ENCODE results near the gene DPYSL4.
"Not testable (repeated sequence)": the region's sequence is repeated elsewhere in the genome, so short reads cannot be mapped to it uniquely, and the experiment has no call there.

Gene DPYSL4

DNA sequence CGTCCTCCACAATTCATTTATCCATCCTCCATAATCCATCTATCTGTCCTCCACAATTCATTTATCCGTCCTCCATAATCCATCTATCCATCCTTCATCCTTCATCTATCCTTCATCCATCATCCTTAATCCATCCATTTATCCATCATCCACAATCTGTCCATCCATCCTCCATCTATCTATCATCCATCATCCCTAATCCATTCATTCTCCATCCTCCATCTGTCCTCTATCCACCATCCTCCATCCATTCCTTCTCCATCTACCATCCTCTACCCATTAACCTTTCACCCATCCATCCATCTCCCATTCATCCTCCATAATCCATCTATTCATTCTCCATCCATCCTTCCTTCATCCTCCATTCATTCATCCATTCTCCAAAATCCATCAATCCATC lies 36.0 kb upstream of the DPYSL4 start:
- no peak for DNase-seq

DNA sequence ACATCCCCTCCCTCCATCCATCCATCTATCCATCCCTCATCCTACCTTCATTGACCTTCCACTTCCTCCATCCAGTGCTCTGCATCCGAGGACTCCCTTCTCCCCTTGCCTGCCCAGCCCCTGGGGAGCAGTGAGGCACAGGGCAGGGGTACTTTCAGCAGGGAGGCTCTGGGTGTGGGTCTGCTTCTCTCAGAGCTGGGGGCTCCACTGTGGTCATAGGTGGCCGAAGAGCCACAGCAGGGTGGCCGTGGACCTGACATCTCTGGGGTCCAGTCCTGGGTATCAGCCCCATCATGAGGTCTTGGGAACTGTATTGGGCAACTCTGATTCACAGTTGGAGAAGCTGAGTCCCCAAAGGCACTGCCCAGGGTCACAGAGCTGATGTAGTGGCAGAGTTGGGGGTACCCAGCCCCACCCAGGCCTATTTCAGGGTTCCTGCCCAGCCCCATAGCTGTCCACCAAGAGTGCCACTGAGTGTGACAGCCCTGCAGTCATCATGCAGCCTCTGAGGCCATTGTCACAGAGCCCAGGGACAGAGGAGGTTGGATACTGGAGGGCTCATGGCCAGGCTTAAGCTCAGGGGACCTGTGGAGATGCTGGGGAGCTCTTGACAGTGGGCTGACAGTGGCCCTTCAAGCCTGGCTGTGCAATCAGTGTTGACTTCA lies 35.3 kb upstream of the DPYSL4 start:
- no peak for DNase-seq

DNA sequence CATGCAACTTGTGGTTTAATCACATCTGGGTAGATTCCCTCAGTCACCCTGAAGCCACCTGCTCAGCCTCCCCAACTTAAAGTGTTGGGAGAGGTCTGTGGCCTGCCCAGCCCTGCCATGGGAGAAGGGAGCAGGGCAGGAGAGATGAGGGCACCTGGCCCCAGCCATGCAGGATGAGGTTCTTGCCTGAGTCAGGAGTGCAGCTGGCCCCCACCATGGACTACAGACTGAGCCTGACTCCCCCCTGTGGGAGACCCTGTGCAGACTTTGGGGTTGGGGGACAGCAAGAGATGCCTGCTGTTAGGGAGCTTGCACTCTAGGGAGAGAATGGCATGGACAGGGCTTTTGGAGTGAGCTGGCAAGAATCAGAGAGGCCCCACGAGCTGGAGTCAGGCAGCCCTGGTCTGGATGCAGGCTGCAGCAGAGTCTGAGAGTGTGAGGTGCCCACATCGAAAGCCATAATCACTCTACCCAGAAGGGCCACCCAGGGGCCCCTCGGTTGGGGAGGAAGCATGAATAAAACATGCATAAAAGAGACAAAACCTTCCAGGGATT lies 34.7 kb upstream of the DPYSL4 start:
- DNase-seq, result no peak

DNA sequence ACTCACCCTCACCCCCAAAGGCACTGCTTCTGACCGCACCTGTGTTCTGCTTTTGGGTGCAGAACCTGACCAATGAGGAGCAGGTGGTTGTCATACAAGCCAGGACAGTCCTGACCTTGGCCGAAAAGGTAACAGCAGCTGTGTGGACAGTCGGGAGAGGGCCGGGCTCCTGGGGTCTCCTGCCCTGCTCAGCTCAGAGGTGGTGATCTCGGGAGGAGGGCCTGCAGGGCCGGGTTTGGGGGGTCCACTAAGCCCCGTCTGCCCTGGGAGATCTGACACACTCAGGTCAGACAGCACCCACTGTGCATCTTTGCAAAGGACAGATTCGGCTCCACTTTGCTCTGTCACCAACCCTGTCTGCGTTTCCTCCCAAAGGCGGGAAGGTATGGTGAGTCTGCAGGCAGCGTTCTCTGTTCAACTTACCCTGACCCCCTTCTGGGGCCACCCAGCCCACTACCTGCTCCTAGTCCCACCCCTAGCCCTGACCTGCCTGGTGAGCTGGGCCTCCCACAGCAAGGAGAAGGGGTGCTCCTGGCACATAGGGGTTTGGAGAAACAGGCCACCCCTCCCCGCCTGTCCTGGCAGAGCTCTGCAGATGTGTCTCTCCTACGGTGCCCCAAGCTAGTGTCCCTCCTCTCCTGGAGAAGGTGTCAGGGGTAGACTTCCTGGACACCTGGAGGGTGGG lies 33.7 kb upstream of the DPYSL4 start:
- DNase-seq, result no peak

DNA sequence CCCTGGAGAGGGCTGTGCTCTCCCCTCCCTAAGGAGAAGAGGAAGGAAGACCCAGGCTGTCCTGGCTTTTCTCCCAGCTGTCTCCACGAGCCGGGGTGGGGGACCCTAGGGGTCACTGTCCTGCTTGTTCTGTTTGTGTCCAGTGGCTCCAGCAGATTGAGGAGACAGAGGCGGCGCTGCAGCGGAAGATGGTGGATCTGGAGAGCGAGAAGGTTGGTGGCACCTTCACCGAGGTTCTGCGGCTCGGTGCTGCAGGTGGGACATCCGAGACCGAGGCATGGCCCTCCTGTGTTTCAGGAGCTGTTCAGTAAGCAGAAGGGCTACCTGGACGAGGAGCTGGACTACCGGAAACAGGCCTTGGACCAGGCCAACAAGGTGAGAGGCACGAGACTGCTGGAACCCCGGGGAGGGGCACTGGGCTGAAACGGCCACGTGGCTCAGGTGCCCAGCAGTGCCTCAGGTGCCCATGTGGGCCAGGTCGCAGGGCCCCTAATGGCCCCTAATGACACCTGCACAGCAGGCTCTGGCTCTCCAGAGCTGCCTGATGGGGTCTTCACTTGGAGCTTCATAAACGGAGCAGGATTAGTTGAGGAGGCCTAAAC lies 33.0 kb upstream of the DPYSL4 start:
- DNase-seq, result no peak

DNA sequence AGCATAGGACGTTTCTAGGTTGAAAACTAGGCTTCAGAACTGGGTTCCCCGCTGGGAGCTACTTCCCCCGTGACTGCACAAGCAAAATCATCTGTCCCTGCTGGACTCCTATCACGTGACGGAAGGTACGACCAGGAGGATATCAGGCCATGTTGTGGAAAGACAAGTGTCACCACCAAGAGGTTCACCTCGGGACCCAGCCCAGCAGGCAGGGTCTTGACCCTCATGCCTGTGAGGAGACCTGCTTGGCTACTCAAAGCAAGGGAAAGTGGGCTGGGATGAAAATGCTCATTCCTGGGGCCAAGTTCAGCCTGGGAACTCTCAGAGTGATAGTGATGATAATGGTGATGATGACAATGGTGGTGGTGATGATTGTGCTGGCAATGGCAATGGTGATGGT lies 32.3 kb upstream of the DPYSL4 start:
- no peak for DNase-seq

DNA sequence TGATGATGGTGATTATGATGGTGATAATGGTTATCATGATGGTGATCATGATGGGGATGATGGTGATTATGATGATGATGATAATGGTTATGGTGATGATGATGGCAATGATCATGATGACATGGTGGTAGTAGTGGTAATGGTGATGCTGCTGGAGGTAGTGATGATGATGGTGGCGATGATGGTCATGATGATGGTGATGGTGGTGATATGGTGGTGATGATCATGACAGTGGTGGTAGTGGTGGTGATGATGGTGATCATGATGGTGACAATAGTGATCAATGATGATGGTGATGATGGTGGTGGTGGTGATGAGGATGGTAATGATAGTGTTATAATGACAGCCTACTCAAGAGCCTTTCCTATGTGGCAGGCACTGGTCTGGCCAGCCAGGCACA lies 31.8 kb upstream of the DPYSL4 start:
- DNase-seq, result no peak

DNA sequence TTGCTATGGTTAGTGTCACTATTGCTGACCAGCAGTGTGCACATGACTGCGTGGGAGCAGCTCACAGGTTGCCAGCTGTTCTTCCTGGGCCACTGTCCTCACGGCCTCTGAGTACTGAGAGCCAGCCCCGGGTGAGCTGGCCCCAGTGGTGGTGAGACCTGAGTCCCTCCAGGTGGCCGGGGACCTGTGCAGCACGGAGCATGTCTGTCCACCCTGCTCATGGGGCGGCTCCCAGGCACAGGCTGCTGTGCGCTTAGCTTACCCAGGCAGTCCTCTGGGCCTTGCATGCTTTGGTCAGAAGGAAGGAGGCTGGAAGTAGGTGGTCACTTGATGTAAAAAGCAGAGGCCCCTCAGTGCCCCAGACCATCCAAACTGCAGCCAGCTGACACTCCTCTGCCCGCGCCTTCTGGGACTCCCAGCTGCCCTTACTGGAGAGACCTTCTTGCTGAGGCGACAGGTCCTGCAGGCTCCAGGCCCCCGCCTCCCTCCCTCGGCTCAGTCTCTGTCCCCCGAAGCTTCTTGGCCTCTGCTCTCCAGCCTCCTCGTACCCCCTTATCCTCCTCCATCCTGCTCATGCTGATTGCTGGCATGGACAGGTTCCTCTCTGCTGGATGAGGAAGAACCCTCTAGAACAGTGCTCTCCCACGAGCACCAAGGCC lies 30.9 kb upstream of the DPYSL4 start:
- no peak for DNase-seq

DNA sequence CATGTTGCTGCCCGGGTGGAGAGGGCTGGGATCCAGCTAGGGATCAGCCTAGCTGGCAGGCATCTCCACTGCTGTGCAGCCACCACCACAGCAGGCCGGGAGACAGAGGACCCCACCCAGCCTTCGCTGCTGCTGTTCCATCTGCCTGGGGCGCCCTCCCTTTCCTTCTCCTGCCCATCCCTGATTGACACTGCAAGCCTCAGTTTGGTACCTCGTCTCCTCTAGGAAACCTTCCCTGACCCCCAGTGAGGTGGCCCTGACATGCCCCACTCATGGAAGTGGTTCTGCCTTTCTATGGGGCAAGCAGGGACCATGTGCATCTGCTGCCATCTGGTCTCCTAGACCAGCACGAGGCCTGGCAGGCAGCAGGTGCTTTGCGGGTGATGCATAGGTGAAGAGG lies 30.4 kb upstream of the DPYSL4 start:
- no peak for DNase-seq

DNA sequence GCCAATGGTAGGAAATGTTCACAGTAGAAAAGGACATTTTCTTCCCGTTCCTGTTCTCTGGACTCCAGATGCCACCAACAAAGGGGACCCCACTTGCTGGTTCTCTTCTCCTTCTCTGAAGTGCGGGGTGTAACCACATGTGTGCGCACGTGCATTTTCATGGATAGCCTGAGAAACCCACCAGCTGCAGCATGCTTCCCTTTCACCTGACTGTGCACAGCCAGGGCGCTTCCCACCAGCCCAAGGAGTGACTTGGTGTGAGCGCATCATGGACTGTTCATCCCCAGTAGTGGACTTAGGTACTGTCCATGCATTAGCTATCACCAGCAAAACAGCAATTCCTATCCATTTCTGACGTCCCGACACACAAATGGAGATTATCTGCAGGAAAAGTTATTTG lies 29.6 kb upstream of the DPYSL4 start:
- DNase-seq, result no peak

DNA sequence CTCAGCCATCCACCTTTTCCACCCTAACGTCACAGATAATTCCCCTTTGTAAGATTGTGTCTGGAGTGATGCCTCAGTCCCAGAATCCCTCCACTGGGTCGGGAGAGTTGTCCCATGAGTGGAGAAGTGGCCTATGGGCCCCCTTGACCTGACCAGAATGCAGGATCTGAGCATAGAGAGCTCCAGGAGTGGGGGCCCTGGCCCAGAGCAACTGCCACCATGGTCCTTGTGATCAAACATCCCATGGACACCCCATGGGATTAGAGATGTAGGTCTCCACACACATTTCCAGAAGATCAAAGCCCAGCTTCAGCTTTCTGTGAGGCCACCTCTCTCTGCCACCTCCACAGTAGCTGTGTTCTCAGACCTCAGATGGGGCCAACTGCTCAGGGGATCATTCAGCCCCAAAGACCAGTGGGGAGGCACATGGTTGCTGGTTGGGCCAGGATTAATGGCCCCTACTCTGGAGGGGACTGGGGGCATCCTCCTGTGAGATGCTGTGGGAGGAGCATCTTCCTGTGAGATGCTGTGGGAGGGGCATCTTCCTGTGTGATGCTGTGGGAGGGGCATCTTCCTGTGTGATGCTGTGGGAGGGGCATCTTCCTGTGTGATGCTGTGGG lies 28.5 kb upstream of the DPYSL4 start:
- no peak for DNase-seq

DNA sequence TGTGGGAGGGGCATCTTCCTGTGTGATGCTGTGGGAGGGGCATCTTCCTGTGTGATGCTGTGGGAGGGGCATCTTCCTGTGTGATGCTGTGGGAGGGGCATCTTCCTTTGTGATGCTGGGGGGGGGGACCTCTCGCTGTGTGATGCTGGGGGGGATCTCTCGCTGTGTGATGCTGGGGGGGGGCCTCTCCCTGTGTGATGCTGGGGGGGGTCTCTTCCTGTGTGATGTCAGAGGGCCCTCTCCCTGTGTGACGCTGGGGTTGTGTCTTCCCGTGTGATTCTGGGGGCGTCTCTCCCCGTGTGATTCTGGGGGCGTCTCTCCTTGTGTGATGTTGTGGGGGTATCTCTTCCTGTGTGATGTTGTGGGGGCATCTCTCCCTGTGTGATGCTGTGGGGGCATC lies 27.9 kb upstream of the DPYSL4 start:
- no peak for DNase-seq

DNA sequence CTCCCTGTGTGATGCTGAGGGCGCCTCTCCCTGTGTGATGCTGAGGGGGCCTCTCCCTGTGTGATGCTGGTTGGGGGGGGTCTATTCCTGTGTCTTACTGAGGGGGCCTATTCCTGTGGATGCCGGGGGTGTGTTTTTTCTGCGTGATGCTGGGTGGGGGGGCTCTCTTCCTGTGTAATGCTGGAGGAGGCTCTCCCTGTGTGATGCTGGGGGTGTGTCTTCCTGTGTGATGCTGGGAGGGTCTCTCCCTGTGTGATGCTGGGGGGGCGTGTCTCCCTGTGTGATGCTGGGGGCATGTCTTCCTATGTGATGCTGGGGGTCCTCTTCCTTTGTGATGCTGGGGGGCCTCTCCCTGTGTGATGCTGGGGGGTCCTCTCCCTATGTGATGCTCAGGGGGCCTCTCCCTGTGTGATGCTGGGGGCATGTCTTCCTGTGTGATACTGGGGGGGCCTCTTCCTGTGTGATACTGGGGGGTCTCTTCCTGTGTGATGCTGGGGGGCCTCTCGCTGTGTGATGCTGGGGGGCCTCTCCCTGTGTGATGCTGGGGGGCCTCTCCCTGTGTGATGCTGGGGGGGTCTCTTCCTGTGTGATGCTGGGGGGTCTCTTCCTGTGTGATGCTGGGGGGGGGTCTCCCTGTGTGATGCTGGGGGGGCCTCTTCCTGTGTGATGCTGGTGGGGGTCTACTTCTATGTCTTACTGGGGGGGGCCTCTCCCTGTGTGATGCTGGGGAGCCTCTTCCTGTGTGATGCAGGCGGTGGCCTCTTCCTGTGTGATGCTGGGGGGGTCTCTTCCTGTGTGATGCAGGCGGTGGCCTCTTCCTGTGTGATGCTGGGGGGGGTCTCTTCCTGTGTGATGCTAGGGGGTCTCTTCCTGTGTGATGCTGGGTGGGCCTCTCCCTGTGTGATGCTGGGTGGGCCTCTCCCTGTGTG lies 27.2 kb upstream of the DPYSL4 start:
- DNase-seq, result not testable (repeated sequence)

DNA sequence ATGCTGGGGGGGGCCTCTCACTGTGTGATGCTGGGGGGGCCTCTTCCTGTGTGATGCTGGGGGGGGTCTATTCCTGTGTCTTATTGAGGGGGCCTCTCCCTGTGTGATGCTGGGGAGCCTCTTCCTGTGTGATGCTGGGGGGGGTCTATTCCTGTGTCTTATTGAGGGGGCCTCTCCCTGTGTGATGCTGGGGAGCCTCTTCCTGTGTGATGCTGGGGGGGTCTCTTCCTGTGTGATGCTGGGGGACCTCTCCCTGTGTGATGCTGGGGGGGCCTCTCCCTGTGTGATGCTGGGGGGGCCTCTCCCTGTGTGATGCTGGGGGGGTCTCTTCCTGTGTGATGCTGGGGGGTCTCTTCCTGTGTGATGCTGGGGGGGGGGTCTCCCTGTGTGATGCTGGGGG lies 26.5 kb upstream of the DPYSL4 start:
- DNase-seq, result not testable (repeated sequence)

DNA sequence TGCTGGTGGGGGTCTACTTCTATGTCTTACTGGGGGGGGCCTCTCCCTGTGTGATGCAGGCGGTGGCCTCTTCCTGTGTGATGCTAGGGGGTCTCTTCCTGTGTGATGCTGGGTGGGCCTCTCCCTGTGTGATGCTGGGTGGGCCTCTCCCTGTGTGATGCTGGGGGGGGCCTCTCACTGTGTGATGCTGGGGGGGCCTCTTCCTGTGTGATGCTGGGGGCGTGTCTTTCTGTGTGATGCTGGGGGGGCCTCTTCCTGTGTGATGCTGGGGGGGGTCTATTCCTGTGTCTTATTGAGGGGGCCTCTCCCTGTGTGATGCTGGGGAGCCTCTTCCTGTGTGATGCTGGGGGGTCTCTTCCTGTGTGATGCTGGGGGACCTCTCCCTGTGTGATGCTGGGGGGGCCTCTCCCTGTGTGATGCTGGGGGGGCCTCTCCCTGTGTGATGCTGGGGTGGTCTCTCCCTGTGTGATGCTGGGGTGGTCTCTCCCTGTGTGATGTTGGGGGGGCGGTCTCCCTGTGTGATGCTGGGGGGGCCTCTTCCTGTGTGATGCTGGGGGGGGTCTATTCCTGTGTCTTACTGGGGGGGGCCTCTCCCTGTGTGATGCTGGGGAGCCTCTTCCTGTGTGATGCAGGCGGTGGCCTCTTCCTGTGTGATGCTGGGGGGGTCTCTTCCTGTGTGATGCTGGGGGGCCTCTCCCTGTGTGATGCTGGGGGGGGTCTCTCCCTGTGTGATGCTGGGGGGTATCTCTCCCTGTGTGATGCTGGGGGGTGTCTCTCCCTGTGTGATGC lies 25.7 kb upstream of the DPYSL4 start:
- not testable (repeated sequence) for DNase-seq

DNA sequence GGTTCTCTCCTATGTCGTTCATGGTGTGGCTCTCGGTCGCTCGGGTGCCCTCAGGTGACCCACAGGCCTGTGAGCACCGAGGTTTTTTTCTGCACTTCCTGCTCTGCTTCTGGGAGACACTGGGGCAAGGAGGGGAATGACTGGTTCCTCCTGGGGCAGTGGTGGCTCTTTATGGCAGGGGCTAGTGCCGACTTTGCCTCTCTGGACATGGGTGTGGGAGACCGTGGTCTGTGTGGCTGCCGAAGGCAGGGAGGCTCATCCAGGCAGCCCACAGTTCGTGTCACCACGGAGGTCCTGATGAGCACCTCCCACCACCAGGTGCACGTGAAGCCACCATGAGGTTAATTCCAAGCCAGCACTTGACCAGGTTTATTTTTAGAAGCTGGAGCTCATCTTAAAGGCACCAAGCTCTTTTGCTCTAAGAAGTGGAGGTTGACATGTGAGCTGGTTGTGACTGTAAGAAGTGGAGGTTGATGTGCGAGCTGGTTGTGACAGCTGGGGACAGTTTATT lies 24.7 kb upstream of the DPYSL4 start:
- DNase-seq, result no peak

DNA sequence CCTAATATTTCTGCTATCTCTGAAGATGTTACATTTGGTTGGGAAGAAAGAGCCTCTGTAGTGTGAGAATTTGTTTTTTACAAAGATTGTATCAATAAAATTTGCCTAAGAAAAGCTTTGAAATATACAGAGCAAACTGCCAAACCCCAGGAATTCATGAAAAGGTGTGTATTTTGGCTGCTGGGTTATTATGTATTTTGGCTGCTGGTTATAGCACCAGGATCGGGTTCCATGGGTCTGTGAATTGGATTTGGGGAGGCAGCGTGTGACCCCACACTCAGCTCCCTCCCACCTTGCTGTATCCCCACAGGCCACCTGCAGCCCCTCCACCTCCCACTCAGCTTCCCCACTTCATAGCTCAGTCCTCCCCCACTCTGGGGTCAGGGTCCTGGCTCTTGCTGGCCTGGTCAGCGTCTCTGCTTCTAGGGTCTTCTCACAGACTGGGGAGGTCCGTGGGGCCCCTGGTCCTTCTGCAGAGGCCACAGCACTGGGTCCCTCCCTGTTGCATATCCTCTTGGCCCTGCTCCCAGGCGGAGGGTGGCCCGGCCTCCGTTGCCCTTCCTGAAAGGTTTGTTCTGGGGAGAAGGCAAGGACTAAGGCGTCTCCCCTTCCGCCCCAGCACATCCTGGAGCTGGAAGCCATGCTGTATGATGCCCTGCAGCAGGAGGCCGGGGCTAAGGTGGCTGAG lies 24.0 kb upstream of the DPYSL4 start:
- DNase-seq, result no peak

DNA sequence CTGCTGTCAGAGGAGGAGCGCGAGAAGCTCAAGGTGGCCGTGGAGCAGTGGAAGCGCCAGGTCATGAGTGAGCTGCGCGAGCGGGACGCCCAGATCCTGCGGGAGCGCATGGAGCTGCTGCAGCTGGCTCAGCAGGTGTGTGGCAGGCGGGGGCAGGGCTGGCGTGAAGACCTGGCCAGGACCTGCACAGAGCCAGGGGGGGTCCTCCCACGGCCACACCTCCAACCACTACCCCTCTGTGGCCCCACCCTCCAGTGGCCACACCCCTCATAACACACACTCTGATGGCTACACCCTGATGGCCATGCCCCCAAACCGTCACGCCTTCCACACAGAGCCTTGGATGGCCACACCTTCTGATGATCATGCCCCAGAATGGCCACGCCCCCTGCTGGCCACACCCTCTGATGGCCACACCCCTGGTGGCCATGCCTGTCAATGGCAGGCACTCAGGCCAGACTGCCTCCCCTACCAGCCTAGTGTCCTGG lies 23.4 kb upstream of the DPYSL4 start:
- DNase-seq, result peak in 1 of 2 experiments; percentile 20

DNA sequence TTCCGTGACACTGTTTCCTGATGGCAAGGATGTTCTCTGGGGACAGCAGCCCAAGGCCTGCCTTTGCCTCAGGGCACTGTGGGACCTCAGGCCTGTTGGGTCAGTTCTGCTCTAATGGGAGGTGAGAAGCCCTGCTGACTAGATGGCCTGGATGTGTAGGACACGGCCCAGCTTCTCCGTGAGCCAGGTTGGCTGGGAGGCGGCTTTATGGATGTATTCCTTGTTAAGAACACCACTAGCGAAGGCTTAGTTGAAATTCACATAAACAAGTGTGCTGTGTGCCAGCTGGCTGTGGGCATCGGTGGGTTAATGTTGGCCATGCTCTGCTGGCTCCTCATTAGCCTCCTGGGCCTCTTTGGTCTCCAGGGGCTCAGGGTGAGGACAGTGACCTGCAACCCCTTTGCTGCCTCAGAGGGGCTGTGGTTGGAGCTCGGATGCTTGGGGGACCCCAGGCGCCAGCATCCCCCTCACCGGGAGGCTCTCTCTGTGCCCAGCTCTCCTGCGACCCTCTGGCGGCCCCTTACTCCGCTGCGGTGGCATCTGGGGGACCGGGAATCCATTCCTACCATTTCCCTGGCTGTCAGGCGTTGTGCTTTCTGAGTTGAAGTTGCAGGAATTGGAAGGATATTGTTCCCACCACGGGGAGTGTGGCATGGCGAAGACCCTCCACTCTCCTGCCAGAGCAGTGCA lies 22.8 kb upstream of the DPYSL4 start:
- DNase-seq, result no peak
